ENCODE measurements around the gene TAC3. TPM values are rescaled to one million over a fixed set of nuclear protein-coding genes. Genes with fewer than 3 reads are reported as not detected.
"Not testable (repeated sequence)": the region's sequence is repeated elsewhere in the genome, so short reads cannot be mapped to it uniquely, and the experiment has no call there.

TAC3 gene
- total and polyA plus RNA-seq, 7 donors = 0.66 to 4.5 (median 4.0) TPM; not detected in 3

GRCh38 chr12:56988207-56988739, 28.1 kb downstream of the TAC3 start:
- no peaks in the 10 kb centered on the region for H3K27me3 ChIP-seq
- no peaks in the 10 kb centered on the region for H3K36me3 ChIP-seq
- WGBS, 2 donors = 60 to 63% methylated on average over 5 of the region's 5 CpGs
- no peak for DNase-seq
- H3K27ac ChIP-seq = no peak overlapping the region
- intact Hi-C loops (cut with DNase I) = no loop called here
- peaks cover 0 to 10% (median 4%) of the 10 kb centered on the region in 4 donors for H3K4me1 ChIP-seq
- TF ChIP-seq CTCF (IDR thresholded peaks at IDR 0.05) (no peak), POLR2AphosphoS5 (IDR thresholded peaks at IDR 0.05) (no peak), EP300 (IDR thresholded peaks at IDR 0.05) (no peak), POLR2A (IDR thresholded peaks at IDR 0.05) (no peak)
- no peak overlapping the region for H3K4me3 ChIP-seq
- no peaks in the 10 kb centered on the region for H3K9me3 ChIP-seq

- H3K27ac ChIP-seq = no peak overlapping the region
- intact Hi-C loops (cut with DNase I) = loop anchor here (1.0 kb wide), 1 partner anchor 230 kb away; no protein-coding TSS in a partner anchor
- no peak overlapping the region for H3K4me3 ChIP-seq
- TF ChIP-seq POLR2A (IDR thresholded peaks at IDR 0.05) = no peak
- no peak for TF ChIP-seq EP300 (IDR thresholded peaks at IDR 0.05)
- TF ChIP-seq POLR2AphosphoS5 (IDR thresholded peaks at IDR 0.05) = peak in 1 of 4 donors; percentile 12
- TF ChIP-seq CTCF (IDR thresholded peaks at IDR 0.05) = peak; percentile 91 to 98 (median 93)
- no peaks in the 10 kb centered on the region for H3K9me3 ChIP-seq
- no peaks in the 10 kb centered on the region for H3K36me3 ChIP-seq
- 21 to 23% methylated on average over 11 of the region's 11 CpGs for WGBS, 2 donors
- DNase-seq = peak; percentile 92
- H3K4me1 ChIP-seq = peaks cover 0 to 10% (median 4%) of the 10 kb centered on the region in 4 donors
- no peaks in the 10 kb centered on the region for H3K27me3 ChIP-seq
Observed at GRCh38 chr12:56987551-56988053, 28.7 kb downstream of the TAC3 start.

- H3K4me1 ChIP-seq = peaks cover 0 to 10% (median 4%) of the 10 kb centered on the region in 4 donors
- DNase-seq = no peak
- H3K36me3 ChIP-seq = no peaks in the 10 kb centered on the region
- H3K9me3 ChIP-seq = no peaks in the 10 kb centered on the region
- no peak overlapping the region for H3K27ac ChIP-seq
- intact Hi-C loops (cut with DNase I) = loop anchor here (1.0 kb wide), 1 partner anchor 230 kb away; no protein-coding TSS in a partner anchor
- TF ChIP-seq EP300 (IDR thresholded peaks at IDR 0.05) (no peak), POLR2AphosphoS5 (IDR thresholded peaks at IDR 0.05) (no peak), POLR2A (IDR thresholded peaks at IDR 0.05) (no peak)
- H3K27me3 ChIP-seq = no peaks in the 10 kb centered on the region
- H3K4me3 ChIP-seq = no peak overlapping the region
Observed at GRCh38 chr12:56987011-56987410, 29.3 kb downstream of the TAC3 start.

- H3K4me3 ChIP-seq; DNase-seq; intact Hi-C loops (cut with DNase I); H3K36me3 ChIP-seq; H3K27me3 ChIP-seq; H3K9me3 ChIP-seq; H3K4me1 ChIP-seq: not testable (repeated sequence)
- WGBS, 2 donors = 51 to 66% methylated on average over 5 of the region's 6 CpGs
- peak overlapping the region in 1 of 4 donors; percentile 28 for H3K27ac ChIP-seq
- TF ChIP-seq POLR2AphosphoS5 (IDR thresholded peaks at IDR 0.05) = peak in 1 of 4 donors; percentile 16
Observed at GRCh38 chr12:56985714-56986113, 30.6 kb downstream of the TAC3 start.

- Histone ChIP-seq H3K4me3 (no peak overlapping the region), H3K9me3 (no peaks in the 10 kb centered on the region), H3K27ac (no peak overlapping the region), H3K4me1 (peaks cover 0 to 10% (median 4%) of the 10 kb centered on the region in 4 donors), H3K27me3 (no peaks in the 10 kb centered on the region), H3K36me3 (no peaks in the 10 kb centered on the region)
- intact Hi-C loops (cut with DNase I) = no loop called here
- 71 to 99% methylated on average over 4 of the region's 4 CpGs for WGBS, 2 donors
- no peak for DNase-seq
- TF ChIP-seq EP300 (IDR thresholded peaks at IDR 0.05) (no peak), POLR2A (IDR thresholded peaks at IDR 0.05) (no peak), POLR2AphosphoS5 (IDR thresholded peaks at IDR 0.05) (no peak), CTCF (IDR thresholded peaks at IDR 0.05) (no peak)
Observed at GRCh38 chr12:56983386-56983785, 32.9 kb downstream of the TAC3 start.

GRCh38 chr12:56982578-56983236, 33.6 kb downstream of the TAC3 start:
- H3K27me3 ChIP-seq; H3K4me1 ChIP-seq; intact Hi-C loops (cut with DNase I); H3K27ac ChIP-seq; DNase-seq; H3K9me3 ChIP-seq; H3K36me3 ChIP-seq; H3K4me3 ChIP-seq: not testable (repeated sequence)
- 92% methylated on average over 3 of the region's 3 CpGs for WGBS, 2 donors

Data from sigmoid colon (tissue), 7 donors.